Measurements from ENCODE around the gene FAM118B. TPM values are rescaled to one million over a fixed set of nuclear protein-coding genes. Genes with fewer than 3 reads are reported as not detected.
"Not testable (repeated sequence)": the region's sequence is repeated elsewhere in the genome, so short reads cannot be mapped to it uniquely, and the experiment has no call there.

The FAM118B gene
- total and polyA plus RNA-seq, 9 donors, result 7.3 to 18.9 (median 12.7) TPM

GRCh38 chr11:126232683-126233082 is 21.1 kb downstream of the FAM118B start:
- no peak for TF ChIP-seq POLR2A (IDR thresholded peaks at IDR 0.05)
- TF ChIP-seq, protein P1, sequence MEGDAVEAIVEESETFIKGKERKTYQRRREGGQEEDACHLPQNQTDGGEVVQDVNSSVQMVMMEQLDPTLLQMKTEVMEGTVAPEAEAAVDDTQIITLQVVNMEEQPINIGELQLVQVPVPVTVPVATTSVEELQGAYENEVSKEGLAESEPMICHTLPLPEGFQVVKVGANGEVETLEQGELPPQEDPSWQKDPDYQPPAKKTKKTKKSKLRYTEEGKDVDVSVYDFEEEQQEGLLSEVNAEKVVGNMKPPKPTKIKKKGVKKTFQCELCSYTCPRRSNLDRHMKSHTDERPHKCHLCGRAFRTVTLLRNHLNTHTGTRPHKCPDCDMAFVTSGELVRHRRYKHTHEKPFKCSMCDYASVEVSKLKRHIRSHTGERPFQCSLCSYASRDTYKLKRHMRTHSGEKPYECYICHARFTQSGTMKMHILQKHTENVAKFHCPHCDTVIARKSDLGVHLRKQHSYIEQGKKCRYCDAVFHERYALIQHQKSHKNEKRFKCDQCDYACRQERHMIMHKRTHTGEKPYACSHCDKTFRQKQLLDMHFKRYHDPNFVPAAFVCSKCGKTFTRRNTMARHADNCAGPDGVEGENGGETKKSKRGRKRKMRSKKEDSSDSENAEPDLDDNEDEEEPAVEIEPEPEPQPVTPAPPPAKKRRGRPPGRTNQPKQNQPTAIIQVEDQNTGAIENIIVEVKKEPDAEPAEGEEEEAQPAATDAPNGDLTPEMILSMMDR (IDR thresholded peaks at IDR 0.05), result no peak
- TF ChIP-seq EP300 (IDR thresholded peaks at IDR 0.05), result no peak
- H3K27me3 ChIP-seq, result no peaks in the 10 kb centered on the region
- no peaks in the 10 kb centered on the region for H3K4me1 ChIP-seq (ENCODE audit: insufficient read depth)
- WGBS, 3 donors, result 91 to 94% (median 92%) methylated on average over 3 of the region's 3 CpGs
- no peaks in the 10 kb centered on the region for H3K36me3 ChIP-seq
- H3K27ac ChIP-seq, result no peak overlapping the region
- no peak for DNase-seq
- no peak overlapping the region for H3K4me3 ChIP-seq
- intact Hi-C loops (cut with DNase I), result no loop called here
- H3K9me3 ChIP-seq, result no peaks in the 10 kb centered on the region

GRCh38 chr11:126233391-126233790 is 21.8 kb downstream of the FAM118B start:
- TF ChIP-seq, protein P1 (IDR thresholded peaks at IDR 0.05), result no peak
- TF ChIP-seq EP300 (IDR thresholded peaks at IDR 0.05), result no peak
- no peak for TF ChIP-seq POLR2A (IDR thresholded peaks at IDR 0.05)
- H3K4me1 ChIP-seq (ENCODE audit: insufficient read depth), result no peaks in the 10 kb centered on the region
- no peak overlapping the region for H3K4me3 ChIP-seq
- H3K36me3 ChIP-seq, result no peaks in the 10 kb centered on the region
- DNase-seq, result no peak
- WGBS, 3 donors, result 80 to 98% (median 96%) methylated on average over 4 of the region's 4 CpGs
- no peaks in the 10 kb centered on the region for H3K9me3 ChIP-seq
- H3K27me3 ChIP-seq, result no peaks in the 10 kb centered on the region
- H3K27ac ChIP-seq, result no peak overlapping the region
- intact Hi-C loops (cut with DNase I), result no loop called here

GRCh38 chr11:126246636-126247035 is 35.1 kb downstream of the FAM118B start:
- TF ChIP-seq EP300 (IDR thresholded peaks at IDR 0.05), result no peak
- TF ChIP-seq, protein P1 (IDR thresholded peaks at IDR 0.05), result no peak
- TF ChIP-seq POLR2A (IDR thresholded peaks at IDR 0.05), result no peak
- H3K9me3 ChIP-seq, result no peaks in the 10 kb centered on the region
- intact Hi-C loops (cut with DNase I), result no loop called here
- no peaks in the 10 kb centered on the region for H3K27me3 ChIP-seq
- no peak for DNase-seq
- H3K4me3 ChIP-seq, result no peak overlapping the region
- no peaks in the 10 kb centered on the region for H3K36me3 ChIP-seq
- WGBS, 3 donors, result 12 to 43% (median 14%) methylated on average over 2 of the region's 2 CpGs
- H3K27ac ChIP-seq, result no peak overlapping the region
- H3K4me1 ChIP-seq (ENCODE audit: insufficient read depth), result peaks cover 2% of the 10 kb centered on the region

DNA sequence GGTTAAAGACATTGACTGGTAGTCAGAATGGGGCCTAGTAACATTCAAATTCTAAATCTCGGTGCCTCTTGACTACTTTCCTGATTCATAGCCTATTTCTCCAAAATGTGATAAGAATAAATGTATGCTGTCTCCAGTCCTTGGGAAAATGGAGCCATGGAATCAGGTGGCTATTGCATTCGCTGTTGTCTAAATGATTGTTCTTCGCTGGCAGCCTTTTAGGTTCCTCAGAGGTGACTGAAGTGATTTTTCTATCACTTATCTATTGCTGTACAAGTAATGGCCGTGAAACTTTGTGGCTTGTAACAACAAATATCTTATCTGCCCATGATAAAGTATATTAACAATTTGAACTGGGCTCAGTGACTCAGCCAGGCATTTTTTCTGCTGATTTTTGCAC is 41.7 kb downstream of the FAM118B start:
- H3K4me3 ChIP-seq, result no peak overlapping the region
- intact Hi-C loops (cut with DNase I), result no loop called here
- no peaks in the 10 kb centered on the region for H3K4me1 ChIP-seq (ENCODE audit: insufficient read depth)
- no peaks in the 10 kb centered on the region for H3K27me3 ChIP-seq
- no peak for TF ChIP-seq POLR2A (IDR thresholded peaks at IDR 0.05)
- no peak overlapping the region for H3K27ac ChIP-seq
- 81 to 83% (median 82%) methylated on average over 4 of the region's 4 CpGs for WGBS, 3 donors
- no peaks in the 10 kb centered on the region for H3K36me3 ChIP-seq
- DNase-seq, result no peak
- H3K9me3 ChIP-seq, result no peaks in the 10 kb centered on the region

GRCh38 chr11:126254819-126255218 is 43.2 kb downstream of the FAM118B start:
- no peaks in the 10 kb centered on the region for H3K36me3 ChIP-seq
- TF ChIP-seq EP300 (IDR thresholded peaks at IDR 0.05) (no peak), POLR2A (IDR thresholded peaks at IDR 0.05) (no peak)
- H3K9me3 ChIP-seq, result no peaks in the 10 kb centered on the region
- no peaks in the 10 kb centered on the region for H3K27me3 ChIP-seq
- intact Hi-C loops (cut with DNase I), result no loop called here
- no peak for DNase-seq
- no peak overlapping the region for H3K27ac ChIP-seq
- 55 to 70% (median 64%) methylated on average over 1 of the region's 1 CpG for WGBS, 3 donors
- H3K4me1 ChIP-seq (ENCODE audit: insufficient read depth), result no peaks in the 10 kb centered on the region
- no peak overlapping the region for H3K4me3 ChIP-seq

- H3K9me3 ChIP-seq; H3K27ac ChIP-seq; H3K4me3 ChIP-seq; H3K4me1 ChIP-seq (ENCODE audit: insufficient read depth); H3K27me3 ChIP-seq; DNase-seq; H3K36me3 ChIP-seq; intact Hi-C loops (cut with DNase I): not testable (repeated sequence)
- 90 to 91% (median 91%) methylated on average over 5 of the region's 5 CpGs for WGBS, 3 donors
These were observed 43.9 kb downstream of the FAM118B start for GRCh38 chr11:126255507-126255906.
